ENCODE results near the gene CISTR. TPM values are rescaled to one million over a fixed set of nuclear protein-coding genes. Genes with fewer than 3 reads are reported as not detected.

The CISTR gene
- polyA plus RNA-seq, 1 donor from 2014 or later = not detected

GRCh38 chr12:53776872-53777271 is 25.1 kb upstream of the CISTR start:
- no peak for TF ChIP-seq SMC3 (conservative IDR thresholded peaks at IDR 0.05; ENCODE audit: poor library complexity)
- TF ChIP-seq, protein P1, sequence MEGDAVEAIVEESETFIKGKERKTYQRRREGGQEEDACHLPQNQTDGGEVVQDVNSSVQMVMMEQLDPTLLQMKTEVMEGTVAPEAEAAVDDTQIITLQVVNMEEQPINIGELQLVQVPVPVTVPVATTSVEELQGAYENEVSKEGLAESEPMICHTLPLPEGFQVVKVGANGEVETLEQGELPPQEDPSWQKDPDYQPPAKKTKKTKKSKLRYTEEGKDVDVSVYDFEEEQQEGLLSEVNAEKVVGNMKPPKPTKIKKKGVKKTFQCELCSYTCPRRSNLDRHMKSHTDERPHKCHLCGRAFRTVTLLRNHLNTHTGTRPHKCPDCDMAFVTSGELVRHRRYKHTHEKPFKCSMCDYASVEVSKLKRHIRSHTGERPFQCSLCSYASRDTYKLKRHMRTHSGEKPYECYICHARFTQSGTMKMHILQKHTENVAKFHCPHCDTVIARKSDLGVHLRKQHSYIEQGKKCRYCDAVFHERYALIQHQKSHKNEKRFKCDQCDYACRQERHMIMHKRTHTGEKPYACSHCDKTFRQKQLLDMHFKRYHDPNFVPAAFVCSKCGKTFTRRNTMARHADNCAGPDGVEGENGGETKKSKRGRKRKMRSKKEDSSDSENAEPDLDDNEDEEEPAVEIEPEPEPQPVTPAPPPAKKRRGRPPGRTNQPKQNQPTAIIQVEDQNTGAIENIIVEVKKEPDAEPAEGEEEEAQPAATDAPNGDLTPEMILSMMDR (IDR thresholded peaks at IDR 0.05; ENCODE audit: poor library complexity, severe bottlenecking) = no peak
- no peaks in the 10 kb centered on the region for H3K9me3 ChIP-seq (ENCODE audit: low read length)
- H3K4me2 ChIP-seq (ENCODE audit: low read length) = no peak overlapping the region
- H3K9ac ChIP-seq (ENCODE audit: low read length) = no peak overlapping the region
- no peaks in the 10 kb centered on the region for H4K20me1 ChIP-seq (ENCODE audit: insufficient read depth)
- no peaks in the 10 kb centered on the region for H3K9me2 ChIP-seq (ENCODE audit: insufficient read depth, low read length)
- no peaks in the 10 kb centered on the region for H3F3A ChIP-seq (ENCODE audit: insufficient read depth, low read length, poor library complexity, severe bottlenecking)
- no peaks in the 10 kb centered on the region for H3K27me3 ChIP-seq (ENCODE audit: insufficient read depth, low read depth, low read length)
- no peaks in the 10 kb centered on the region for H3K36me3 ChIP-seq (ENCODE audit: insufficient read depth, low read length)
- no peak overlapping the region for H3K4me3 ChIP-seq (ENCODE audit: low read length)
- no peak overlapping the region for H2AFZ ChIP-seq (ENCODE audit: low read depth, low read length)
- H3K79me2 ChIP-seq (replicated peaks; ENCODE audit: insufficient read depth, low read length) = no peaks in the 10 kb centered on the region
- H3K27ac ChIP-seq (ENCODE audit: low read length) = no peak overlapping the region

DNA sequence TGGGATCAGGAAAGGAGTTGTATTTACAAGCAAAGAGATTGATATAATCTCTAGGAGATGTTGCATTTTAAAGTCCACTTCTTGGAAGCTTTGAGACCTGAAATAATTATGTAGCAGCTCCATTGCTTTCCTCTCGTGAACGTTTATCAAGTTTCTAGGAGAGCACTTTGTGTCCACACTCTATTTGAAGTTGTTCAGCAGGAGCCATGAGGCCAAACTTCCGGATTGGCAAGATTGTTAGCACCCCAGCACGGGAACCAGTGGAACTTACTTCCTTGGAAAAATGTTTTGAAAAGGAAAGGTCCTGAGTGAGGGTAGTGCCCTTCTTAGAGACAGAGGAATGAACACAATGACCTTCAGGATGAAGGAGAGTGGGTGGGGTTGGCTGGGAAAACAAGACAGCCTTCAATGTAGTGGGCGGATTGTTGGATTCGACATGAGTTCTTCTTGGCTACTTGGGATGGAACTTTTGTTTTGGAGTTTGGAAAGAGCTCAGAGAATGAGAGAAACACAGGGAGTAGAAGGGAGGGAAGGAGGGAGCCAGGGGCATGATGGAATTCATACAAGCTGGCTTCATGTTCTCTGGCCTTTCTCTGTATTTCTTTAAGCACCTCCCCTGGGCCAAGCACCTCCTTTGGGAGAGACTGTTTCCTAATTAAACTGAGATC is 23.8 kb upstream of the CISTR start:
- Histone ChIP-seq H3K4me3 (ENCODE audit: low read length) (no peak overlapping the region), H3K9ac (ENCODE audit: low read length) (no peak overlapping the region), H3K9me3 (ENCODE audit: low read length) (no peaks in the 10 kb centered on the region), H3K79me2 (replicated peaks; ENCODE audit: insufficient read depth, low read length) (no peaks in the 10 kb centered on the region), H3K27me3 (ENCODE audit: insufficient read depth, low read depth, low read length) (no peaks in the 10 kb centered on the region), H3K9me2 (ENCODE audit: insufficient read depth, low read length) (no peaks in the 10 kb centered on the region), H4K20me1 (ENCODE audit: insufficient read depth) (no peaks in the 10 kb centered on the region), H3K36me3 (ENCODE audit: insufficient read depth, low read length) (no peaks in the 10 kb centered on the region), H3F3A (ENCODE audit: insufficient read depth, low read length, poor library complexity, severe bottlenecking) (no peaks in the 10 kb centered on the region), H3K4me2 (ENCODE audit: low read length) (no peak overlapping the region), H2AFZ (ENCODE audit: low read depth, low read length) (no peak overlapping the region), H3K27ac (ENCODE audit: low read length) (no peak overlapping the region)
- no peak for TF ChIP-seq REST (IDR thresholded peaks at IDR 0.05; ENCODE audit: borderline replicate concordance)
- TF ChIP-seq MXI1 (conservative IDR thresholded peaks at IDR 0.05; ENCODE audit: poor library complexity, severe bottlenecking) = no peak
- no peak for TF ChIP-seq EP300 (conservative IDR thresholded peaks at IDR 0.05; ENCODE audit: poor library complexity, severe bottlenecking)
- TF ChIP-seq EZH2 (IDR thresholded peaks at IDR 0.05; ENCODE audit: borderline replicate concordance, insufficient read depth, low read length, poor library complexity, severe bottlenecking) = no peak
- TF ChIP-seq SMC3 (conservative IDR thresholded peaks at IDR 0.05; ENCODE audit: poor library complexity) = no peak
- TF ChIP-seq TAF1 (IDR thresholded peaks at IDR 0.05; ENCODE audit: low read depth) = no peak
- TF ChIP-seq POLR2AphosphoS5 (IDR thresholded peaks at IDR 0.05) = no peak
- TF ChIP-seq RAD21 (conservative IDR thresholded peaks at IDR 0.05) = no peak
- TF ChIP-seq, protein P1 (IDR thresholded peaks at IDR 0.05; ENCODE audit: poor library complexity, severe bottlenecking) = no peak

Data from neural cell (in vitro differentiated cells).